GM12873 (cell line): ENCODE results near the gene CDH4.

Experiments used
- TF ChIP-seq, protein P1 (sequence below): IDR thresholded peaks from 2 replicates; pipeline ENCODE4 v1.5.1; 2012; ENCODE audit warnings: low read depth, mild to moderate bottlenecking, moderate library complexity, low read length, control low read depth; ENCODE audit not compliant: insufficient read depth; ENCODE audit errors: missing control alignments

CDH4 gene

DNA sequence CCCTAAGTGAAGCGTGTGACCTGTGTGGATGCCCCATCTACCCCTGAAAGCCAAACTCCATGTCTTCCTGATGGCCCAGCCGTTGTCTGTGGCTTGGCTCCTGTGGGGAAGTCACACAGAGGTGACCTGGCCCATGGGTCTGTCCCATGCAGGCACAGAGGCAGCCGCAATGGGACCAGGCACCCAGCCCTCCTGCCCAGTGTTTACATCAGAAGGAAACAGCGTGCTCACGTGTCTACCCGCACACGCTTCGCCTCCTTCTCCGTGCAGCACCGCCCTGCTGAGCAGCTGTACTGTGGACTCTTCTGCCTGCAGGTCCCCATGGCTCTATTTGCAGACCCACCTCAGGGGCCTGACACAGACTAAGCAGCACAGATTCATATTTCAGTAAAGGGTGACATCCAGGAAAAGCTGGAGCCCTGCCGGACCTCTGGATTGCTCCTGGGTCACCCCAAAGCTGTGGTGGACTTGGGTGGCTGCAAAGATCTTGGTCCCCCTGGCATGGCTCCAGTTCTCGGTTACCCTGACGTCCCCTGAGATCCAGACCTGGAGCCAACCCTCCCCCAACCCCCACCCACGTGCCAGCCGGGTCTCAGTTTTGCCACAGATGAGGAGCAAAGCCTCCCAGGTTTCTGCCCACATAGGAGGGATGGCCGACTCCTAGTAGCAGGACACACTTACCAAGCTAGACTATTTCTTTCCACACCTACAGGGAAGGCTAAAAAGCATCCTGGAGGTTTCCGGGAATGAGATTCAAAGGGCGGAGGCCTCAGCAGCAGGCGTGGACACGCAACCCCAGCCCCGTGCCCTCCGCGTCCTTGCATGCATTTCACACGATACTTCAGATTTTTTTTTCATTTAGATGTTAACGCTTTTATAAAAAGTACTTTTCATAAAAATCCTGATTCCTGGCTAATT, 120.3 kb downstream of the CDH4 start:
- TF ChIP-seq, protein P1, sequence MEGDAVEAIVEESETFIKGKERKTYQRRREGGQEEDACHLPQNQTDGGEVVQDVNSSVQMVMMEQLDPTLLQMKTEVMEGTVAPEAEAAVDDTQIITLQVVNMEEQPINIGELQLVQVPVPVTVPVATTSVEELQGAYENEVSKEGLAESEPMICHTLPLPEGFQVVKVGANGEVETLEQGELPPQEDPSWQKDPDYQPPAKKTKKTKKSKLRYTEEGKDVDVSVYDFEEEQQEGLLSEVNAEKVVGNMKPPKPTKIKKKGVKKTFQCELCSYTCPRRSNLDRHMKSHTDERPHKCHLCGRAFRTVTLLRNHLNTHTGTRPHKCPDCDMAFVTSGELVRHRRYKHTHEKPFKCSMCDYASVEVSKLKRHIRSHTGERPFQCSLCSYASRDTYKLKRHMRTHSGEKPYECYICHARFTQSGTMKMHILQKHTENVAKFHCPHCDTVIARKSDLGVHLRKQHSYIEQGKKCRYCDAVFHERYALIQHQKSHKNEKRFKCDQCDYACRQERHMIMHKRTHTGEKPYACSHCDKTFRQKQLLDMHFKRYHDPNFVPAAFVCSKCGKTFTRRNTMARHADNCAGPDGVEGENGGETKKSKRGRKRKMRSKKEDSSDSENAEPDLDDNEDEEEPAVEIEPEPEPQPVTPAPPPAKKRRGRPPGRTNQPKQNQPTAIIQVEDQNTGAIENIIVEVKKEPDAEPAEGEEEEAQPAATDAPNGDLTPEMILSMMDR: no peak

DNA sequence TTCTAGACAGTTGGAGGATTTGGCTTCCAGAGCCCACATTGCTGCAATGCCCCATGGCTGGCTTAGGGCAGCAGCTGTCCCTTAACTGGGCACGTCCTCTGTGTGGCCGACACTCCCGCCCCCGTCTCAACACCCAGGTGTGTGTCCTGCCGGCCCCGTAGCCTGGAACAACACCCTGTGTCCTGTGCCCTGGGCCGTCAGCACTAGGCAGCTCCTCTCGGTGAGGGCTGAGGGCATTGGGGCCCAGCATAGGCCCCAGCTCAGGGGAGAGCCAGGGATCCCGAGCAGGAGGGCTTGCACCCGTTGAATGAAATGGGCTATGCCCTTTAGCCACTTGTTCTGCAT, 121.0 kb downstream of the CDH4 start:
- TF ChIP-seq, protein P1: no peak

DNA sequence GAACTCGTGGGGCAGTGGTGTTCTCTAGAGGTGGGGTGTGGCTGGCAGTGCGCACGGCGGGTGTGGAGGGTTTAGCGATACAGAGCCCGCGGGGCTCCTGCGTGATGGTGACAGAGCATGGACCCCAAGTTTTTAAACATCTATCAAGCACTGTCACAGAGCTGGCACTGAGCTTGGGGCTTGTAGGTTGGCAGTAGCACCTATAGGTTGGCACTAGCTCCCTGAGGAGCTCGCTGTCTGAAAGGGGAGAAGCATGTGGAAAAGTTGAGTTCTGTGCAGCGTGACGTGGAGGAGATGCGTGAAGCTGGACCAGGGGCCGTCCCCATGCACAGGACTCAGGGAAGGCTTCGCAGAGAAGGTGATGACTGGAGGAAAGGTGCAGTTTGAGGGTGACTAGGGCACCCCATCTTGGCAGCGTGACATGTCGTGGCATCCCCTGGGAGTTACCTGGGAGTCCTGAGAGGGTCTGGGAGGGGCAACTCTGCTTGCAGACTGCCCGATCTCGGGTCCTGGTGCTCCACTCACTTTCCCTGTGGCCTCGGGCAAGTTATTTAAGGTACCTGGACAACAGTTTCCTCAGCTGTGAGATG, 122.0 kb downstream of the CDH4 start:
- TF ChIP-seq, protein P1: no peak

DNA sequence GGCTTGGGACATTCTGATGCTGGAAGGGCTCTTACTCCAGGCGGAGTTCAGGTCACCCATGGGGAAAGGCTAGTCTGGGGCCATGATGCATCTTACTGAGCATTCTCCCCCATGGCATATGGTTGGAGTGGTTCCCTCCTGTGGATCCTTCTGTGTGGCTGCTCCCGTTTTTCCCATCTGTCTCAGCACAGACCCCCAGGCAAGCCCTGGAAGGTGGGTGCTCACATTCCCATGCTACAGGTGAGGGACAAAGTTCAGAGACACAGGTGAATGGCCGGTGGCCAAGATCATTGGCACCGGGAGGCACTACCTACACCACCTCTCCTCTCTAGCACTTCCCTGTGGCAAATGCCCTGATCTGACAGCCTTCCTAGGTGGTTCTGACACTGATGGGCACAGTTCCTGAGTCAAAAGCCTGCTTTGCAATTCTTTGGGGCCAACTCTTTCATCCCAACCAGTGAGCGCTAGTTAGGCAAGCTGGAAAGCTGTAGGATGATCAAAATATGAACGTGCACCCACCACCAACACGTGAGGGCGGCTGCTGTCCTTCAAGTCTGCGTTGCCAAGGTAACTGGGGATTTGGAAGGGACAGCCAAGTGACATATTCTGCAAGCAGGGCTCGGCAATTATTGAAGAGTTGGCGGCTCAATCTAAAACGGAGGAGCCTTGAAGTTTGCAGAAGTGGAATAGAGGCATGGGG, 124.6 kb downstream of the CDH4 start:
- TF ChIP-seq, protein P1: no peak

DNA sequence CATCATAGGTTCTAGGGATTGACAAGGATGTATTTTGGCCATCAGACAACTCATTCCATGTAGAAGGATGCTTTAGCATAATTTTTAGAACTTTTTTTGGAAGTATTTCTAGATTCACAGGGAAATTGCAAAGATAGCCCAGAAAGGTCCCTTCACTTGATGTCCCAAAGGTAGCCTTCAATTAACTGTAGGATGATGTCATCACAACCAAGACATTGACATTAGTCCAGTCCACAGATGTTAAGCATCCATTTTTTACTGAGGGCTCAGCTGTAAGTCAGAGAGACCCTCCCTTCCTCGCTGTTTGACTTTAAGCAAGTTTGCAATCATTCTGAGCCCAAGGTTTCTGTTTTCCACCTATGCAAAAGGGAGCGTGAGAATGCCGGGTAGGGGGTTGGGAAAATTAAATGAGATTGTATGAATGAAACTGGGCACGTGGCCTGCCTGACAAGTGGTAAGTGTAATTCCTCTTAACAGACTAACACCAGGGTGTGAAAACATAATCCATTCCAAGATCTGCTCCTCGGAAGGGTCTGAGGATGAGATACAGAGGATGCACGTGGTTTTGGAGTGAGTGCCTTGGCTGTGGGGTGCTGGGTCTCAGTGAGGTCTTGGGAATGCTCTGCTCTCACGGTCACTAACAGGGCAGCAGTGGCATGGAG, 126.8 kb downstream of the CDH4 start:
- TF ChIP-seq, protein P1: no peak

DNA sequence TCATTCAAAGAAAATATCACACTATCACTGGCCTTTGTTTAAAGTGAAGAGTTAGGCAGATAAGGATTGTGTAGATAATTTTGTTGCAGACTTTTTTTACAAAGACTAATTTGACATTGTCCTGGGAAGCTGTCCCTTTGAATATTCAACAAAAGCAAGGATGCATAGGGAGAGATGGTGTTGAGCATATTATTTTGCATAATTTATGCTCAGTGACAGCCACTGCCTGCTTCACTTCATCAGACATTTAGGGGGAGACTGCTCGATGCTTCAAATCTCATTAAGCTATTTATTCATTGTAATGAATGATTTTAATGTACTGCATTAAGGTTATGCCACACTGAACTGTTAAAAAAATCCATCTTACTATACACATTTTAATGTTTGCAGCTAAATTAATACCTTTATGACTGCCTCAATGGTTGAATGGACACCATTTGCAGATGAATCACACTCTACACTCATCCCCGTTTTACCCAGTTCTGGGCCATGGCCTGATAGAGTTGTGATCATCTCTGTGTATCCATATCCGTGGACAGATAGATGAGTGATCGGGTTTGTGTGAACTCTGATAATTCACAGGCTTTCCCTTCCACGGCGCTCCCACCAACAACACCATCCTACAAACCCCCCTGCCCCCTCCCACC, 128.0 kb downstream of the CDH4 start:
- TF ChIP-seq, protein P1: no peak

DNA sequence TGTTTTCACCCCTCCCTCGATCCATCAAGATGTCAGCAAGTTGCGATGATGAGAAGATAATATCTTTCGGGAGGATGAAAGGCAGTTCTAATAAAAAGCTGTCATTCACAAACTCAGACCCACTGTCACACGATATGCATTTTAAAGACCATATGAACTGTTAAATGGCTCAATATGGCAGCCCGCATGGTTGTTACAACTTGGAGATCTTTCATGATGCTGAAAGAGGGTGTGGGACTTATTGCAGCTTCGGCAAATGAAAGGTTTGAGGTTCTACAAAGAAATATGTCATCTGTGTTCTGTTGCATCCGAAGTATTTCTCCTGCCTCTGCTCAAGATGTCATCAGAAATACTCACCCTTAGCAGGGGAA, 128.5 kb downstream of the CDH4 start:
- TF ChIP-seq, protein P1: no peak
